GM12873 (cell line): ENCODE results near the gene GRID1.

Source experiments
- CTCF ChIP-seq: IDR thresholded peaks from 2 replicates; pipeline ENCODE4 v1.5.1; 2012; ENCODE audit warnings: low read depth, mild to moderate bottlenecking, moderate library complexity, low read length, control low read depth; ENCODE audit not compliant: insufficient read depth; ENCODE audit errors: missing control alignments

Gene GRID1

GRCh38 chr10:85645926-85646711 lies 720.5 kb downstream of the GRID1 start:
- TF ChIP-seq CTCF: no peak

DNA sequence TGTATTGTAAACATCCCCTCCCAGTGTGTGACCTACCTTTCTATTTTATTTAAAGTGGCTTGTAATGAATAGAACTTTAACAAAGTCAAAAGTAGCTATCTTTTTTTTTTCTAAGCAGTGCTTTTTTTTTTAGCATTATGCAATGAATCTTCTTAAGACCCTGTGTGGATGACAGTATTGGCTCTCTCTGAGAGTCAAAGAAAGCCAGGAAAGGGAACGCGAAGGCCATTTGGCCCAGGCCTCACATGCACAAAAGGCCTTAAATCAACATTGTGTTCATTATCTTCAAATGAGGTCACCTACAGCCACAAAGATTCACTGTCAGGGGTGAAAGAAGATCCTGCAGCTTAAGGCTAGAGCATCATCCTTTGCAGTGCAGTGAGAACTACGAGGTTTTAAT lies 721.5 kb downstream of the GRID1 start:
- no peak for TF ChIP-seq CTCF

GRCh38 chr10:85643845-85644525 lies 722.6 kb downstream of the GRID1 start:
- TF ChIP-seq CTCF: no peak

- TF ChIP-seq CTCF: no peak
Observed at GRCh38 chr10:85643171-85643844, 723.3 kb downstream of the GRID1 start.

DNA sequence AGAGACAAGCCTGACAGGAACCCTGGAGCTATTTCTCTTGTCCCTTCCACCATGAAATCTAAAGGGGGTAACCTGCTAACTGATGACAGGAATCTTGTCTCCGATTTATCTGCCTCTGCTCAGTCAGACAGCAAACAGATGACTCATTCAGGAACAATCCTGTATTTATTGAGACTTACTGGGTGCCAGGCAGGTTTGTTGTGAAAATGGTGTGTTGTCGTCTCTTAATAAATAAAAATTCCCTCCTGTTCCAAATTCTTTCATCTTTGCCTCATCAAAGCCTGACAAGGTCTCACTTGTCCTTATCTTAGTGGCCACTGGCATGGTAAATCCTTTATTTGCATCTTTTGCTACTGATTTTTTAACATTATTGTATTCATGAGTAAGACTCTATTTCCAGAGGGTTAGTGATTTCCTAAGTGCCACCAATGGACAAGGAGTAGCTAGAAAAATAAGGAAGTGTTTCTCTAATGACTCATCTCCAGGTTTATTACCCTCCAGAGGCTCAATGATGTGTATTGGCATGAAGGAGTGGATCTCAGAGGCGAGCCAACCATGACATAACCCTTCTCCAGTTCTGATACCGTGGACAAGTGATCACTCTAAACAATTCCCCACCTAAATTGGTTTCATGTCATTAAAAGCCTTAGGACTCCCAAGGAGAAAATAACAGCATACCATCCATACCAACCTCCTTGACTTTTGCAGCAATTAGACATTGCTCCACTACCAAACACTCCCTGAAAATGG lies 724.0 kb downstream of the GRID1 start:
- no peak for TF ChIP-seq CTCF

DNA sequence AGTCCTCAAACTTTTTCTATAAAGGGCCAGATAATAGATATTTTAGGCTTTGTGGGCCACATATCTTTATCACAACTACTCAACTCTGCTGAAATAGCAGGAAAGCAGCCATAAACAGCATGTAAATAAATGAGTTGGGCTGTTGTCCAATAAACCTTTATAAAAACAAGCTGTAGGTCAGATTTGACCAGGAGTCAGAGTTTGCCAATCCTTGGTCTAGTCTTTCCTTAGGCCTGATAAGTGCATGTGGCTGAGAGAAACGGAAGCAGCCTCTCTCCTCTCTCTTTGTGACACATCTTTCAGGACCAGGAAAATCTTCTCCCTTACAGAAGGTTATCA lies 724.5 kb downstream of the GRID1 start:
- no peak for TF ChIP-seq CTCF
